ENCODE results near the gene MCTP1. TPM values are rescaled to one million over a fixed set of nuclear protein-coding genes. Genes with fewer than 3 reads are reported as not detected.
"Not testable (repeated sequence)": the region's sequence is repeated elsewhere in the genome, so short reads cannot be mapped to it uniquely, and the experiment has no call there.

The MCTP1 gene
- polyA plus RNA-seq, 12 donors = 6.1 to 17.2 (median 10.6) TPM; not detected in 1

DNA sequence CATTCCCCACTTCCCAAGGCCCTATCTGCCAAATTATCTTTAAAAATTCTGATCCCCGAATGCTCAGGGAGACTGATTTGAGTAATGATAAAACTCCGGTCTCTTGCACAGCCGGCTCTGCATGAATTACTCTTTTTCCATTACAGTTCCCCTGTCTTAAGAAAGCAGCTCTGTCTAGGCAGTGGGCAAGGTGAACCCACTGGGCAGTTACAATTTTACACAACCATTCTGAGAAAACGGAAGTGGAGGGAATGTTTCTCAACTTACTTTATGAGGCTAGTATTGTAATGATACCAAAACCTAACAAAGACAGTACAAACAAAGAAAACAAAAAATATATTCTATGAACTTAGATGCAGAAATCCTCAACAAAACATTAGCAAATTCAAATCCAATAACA, 100.0 kb downstream of the MCTP1 start:
- no peak for DNase-seq

DNA sequence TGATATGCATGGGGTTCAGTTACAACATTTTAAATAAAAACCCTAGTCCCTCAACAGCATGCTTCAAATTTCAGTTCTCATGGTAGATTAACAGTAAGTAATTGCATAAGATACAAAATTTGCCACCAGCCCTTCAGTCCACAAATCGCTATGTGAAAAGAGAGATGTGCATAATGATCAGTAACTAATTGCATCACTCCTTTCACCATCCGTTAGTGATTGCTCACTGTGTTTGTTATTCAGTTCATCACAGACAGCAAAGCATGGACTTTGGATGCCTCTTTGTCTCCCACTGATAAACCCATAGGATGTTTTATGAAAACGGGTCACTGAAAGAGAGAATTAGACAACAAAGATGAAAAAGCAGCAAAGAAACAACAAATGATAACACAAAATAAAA, 103.2 kb downstream of the MCTP1 start:
- no peak for DNase-seq

- DNase-seq = no peak
These were observed 106.7 kb downstream of the MCTP1 start for GRCh38 chr5:95178046-95178651.

DNA sequence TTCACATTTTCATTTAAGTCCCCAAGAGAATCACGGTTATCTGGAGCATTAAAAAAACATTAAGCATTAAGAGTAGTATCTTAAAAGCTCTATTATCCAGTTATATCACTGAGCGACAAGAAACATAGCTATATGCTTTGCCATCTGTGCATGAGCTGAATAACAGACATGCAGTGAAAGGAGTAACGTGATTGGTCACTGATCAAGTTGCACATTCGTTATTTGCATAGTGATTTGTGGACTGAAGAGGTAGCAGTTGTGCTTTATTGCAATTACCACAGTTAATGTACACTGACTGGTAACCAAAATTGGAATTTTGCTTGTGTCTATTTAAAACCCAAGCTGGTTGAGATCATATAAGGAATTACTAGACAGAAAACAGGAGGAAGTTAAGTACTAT, 107.4 kb downstream of the MCTP1 start:
- no peak for DNase-seq

GRCh38 chr5:95175106-95175505, 109.8 kb downstream of the MCTP1 start:
- DNase-seq = no peak

- DNase-seq = no peak
These were observed 112.2 kb downstream of the MCTP1 start for GRCh38 chr5:95172659-95173058.

- DNase-seq = no peak
These were observed 120.0 kb downstream of the MCTP1 start for GRCh38 chr5:95164861-95165260.

GRCh38 chr5:95163079-95163478, 121.8 kb downstream of the MCTP1 start:
- no peak for DNase-seq

- DNase-seq = no peak
These were observed 122.5 kb downstream of the MCTP1 start for GRCh38 chr5:95162231-95162992.

GRCh38 chr5:95159603-95160002, 125.3 kb downstream of the MCTP1 start:
- no peak for DNase-seq

GRCh38 chr5:95155888-95156287, 129.0 kb downstream of the MCTP1 start:
- no peak for DNase-seq

DNA sequence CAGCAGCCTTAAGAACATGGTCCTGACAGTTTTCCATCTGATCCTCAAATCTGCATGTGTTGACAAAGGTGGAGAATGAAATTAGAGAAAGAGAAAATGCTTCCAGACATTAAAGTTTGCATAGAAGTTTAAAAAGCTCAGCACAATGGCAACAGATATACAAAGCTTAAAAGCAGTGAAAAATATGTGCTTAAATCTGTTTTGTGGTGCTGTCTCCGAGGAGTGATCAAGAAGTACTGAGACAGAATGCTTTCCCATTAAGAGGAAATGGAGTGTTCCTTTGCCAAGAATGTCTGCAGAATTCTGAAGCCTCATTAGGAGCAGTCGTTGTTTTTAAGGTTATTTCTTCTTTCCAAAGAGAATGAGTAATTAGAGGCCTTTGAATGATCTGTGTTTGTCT, 131.4 kb downstream of the MCTP1 start:
- DNase-seq = no peak

DNA sequence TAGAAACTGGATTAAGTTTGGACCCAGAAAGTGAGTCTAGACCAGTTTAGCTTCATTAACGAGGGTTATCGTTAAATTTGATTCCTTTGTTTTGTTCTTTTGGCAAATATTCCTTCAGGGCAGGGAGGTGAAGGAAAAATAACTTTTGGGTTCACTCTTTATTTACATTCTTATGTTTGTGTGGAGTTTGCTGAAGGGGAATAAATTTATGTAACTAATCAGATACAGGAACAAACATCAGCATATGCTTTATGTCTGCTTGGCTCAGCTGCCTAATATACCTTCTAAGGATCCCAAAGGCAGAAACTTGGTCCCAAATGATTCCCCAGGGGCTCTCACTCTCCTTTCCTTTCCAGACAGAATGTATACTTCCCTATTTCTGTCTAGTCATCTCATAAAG, 132.4 kb downstream of the MCTP1 start:
- no peak for DNase-seq

- no peak for DNase-seq
These were observed 132.8 kb downstream of the MCTP1 start for GRCh38 chr5:95152131-95152530.

DNA sequence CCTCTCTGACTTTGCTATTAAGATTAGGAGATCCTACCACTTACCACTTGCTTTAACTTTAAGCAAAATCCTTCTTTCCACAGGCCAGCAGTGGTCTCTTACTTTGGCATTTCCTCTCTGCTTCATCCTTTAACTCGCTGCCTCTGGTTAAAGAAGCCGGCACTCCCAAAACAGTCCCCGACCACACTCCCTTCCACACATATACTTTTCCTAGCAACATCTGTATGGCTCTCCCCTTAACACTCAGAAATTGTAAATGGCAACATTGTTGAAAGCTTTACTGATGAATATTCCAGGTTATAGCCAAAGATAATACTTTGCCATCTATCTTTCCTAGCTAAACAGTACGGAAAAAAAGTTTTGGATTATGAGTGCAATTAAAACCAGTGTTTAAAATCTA, 133.2 kb downstream of the MCTP1 start:
- no peak for DNase-seq

- DNase-seq = no peak
These were observed 135.5 kb downstream of the MCTP1 start for GRCh38 chr5:95149387-95149786.

- DNase-seq = no peak
These were observed 136.4 kb downstream of the MCTP1 start for GRCh38 chr5:95148453-95148852.

DNA sequence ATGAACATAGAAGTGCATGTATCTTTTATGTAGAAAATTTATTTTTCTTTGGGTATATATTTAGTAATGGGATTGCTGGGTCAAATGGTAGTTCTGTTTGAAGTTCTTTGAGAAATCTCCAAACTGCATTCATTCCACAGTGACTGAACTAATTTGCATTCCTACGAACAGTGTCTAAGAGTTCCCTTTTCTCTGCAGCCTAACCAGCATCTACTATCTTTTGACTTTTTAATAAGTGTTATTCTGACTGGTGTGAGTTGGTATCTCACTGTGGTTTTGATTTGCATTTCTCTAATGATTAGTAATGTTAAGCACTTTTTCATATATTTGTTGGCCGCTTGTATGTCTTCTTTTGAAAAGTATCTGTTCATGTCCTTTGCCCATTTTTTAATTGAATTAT, 141.0 kb downstream of the MCTP1 start:
- DNase-seq = not testable (repeated sequence)

GRCh38 chr5:95142145-95142544, 142.7 kb downstream of the MCTP1 start:
- DNase-seq = no peak

- no peak for DNase-seq
These were observed 143.8 kb downstream of the MCTP1 start for GRCh38 chr5:95141141-95141540.

GRCh38 chr5:95134326-95134725, 150.6 kb downstream of the MCTP1 start:
- no peak for DNase-seq

DNA sequence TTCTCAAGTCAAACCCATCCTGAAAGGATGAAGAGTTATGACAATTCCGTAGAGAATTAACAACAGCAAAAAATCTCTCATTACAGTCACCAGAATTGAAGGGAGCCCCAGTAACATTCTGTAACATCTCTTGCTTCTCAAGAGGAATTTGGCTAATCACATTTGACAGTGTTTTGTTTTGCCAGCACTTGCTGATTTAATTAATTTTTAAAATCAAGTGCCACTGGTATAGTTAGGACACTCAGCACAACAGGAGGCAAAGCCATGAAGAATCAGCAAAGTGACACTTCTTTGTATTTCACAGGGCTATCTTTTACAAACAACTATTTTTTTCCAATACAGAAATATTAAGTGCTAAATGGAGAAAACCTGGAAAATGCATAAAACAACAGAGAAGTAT, 152.8 kb downstream of the MCTP1 start:
- no peak for DNase-seq

DNA sequence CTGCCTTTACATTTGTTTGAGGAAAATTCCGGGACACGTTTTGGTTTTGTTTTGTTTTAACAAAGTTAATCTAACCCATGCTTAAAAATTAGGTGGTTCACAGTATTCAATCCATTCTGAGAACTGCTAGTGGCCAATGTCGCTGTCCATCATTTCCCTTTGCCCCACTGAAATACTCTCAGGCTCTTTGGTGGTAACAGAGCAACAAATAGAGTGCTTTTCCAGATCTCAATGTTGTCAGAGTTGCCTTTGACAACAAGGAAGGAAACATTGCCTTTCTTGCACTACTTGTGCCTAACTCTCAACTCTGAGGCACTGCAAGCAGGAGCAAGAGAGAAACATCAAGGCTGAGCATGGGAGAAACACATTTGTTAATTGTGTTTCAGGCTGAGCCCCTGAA, 154.0 kb downstream of the MCTP1 start:
- DNase-seq = peak; percentile 23

GRCh38 chr5:95124731-95125130, 160.2 kb downstream of the MCTP1 start:
- DNase-seq = no peak
